Mesenchymal stem cell (in vitro differentiated cells and primary cell): ENCODE data around the gene HSPB2.

ENCODE experiments used
- DNase-seq: peaks from one replicate; pipeline ENCODE4 v3.0.0-alpha.2; 2013
- H2AFZ ChIP-seq: one replicate; pipeline ENCODE4 v1.6.1; 2013; ENCODE audit warnings: low read depth, mild to moderate bottlenecking, control low read depth, inconsistent platforms, low read length, moderate library complexity
- H2AK5ac ChIP-seq: 2 replicates; pipeline ENCODE4 v1.6.1; 2013; ENCODE audit warnings: low read length, moderate library complexity, mild to moderate bottlenecking, inconsistent platforms; ENCODE audit not compliant: severe bottlenecking
- H2BK120ac ChIP-seq: one replicate; pipeline ENCODE4 v1.6.1; 2013; ENCODE audit warnings: low read depth, mild to moderate bottlenecking, inconsistent platforms, low read length, moderate library complexity
- H2BK12ac ChIP-seq, 2 experiments: one replicate each; pipeline ENCODE4 v1.6.1; 2013; ENCODE audit warnings: inconsistent platforms in 2 of 2, low read length in 2 of 2, mild to moderate bottlenecking in 2 of 2, moderate library complexity in 2 of 2, control low read depth in 1 of 2
- H2BK15ac ChIP-seq: one replicate; pipeline ENCODE4 v1.6.1; 2013; ENCODE audit warnings: mild to moderate bottlenecking, low read depth, inconsistent platforms; ENCODE audit not compliant: poor library complexity, severe bottlenecking
- H2BK5ac ChIP-seq: 2 replicates; pipeline ENCODE4 v1.6.1; 2013; ENCODE audit warnings: low read depth, mild to moderate bottlenecking, low read length, control low read depth, inconsistent platforms; ENCODE audit not compliant: poor library complexity, severe bottlenecking
- H3K14ac ChIP-seq, 2 experiments: one replicate each; pipeline ENCODE4 v1.6.1; 2013; ENCODE audit warnings: inconsistent platforms in 2 of 2, low read length in 2 of 2, control low read depth in 1 of 2, mild to moderate bottlenecking in 1 of 2, moderate library complexity in 1 of 2
- H3K18ac ChIP-seq, 2 experiments: one replicate each; pipeline ENCODE4 v1.6.1; 2013; ENCODE audit warnings: inconsistent platforms in 2 of 2, low read length in 2 of 2, control low read depth in 1 of 2, low read depth in 1 of 2, mild to moderate bottlenecking in 1 of 2
- H3K23ac ChIP-seq, 2 experiments: one replicate each; pipeline ENCODE4 v1.6.1; 2013; ENCODE audit warnings: inconsistent platforms in 2 of 2, low read length in 2 of 2, mild to moderate bottlenecking in 2 of 2, moderate library complexity in 2 of 2, control low read depth in 1 of 2
- H3K27ac ChIP-seq: 2 replicates; pipeline ENCODE4 v1.5.1; 2013; ENCODE audit warnings: mild to moderate bottlenecking, moderate library complexity, low read length, control low read depth, inconsistent platforms; ENCODE audit not compliant: poor library complexity, severe bottlenecking
- H3K27me3 ChIP-seq, 2 experiments: 2 replicates each; pipeline versions ENCODE4 v1.6.1 to v1.7.0; 2013; ENCODE audit warnings: low read length in 2 of 2, mild to moderate bottlenecking in 2 of 2, moderate library complexity in 2 of 2, control low read depth in 1 of 2, inconsistent platforms in 1 of 2; ENCODE audit not compliant: control insufficient read depth in 1 of 2, insufficient read depth in 1 of 2
- H3K36me3 ChIP-seq, 2 experiments: 2 replicates each; pipeline versions ENCODE4 v1.6.1 to v1.7.0; 2013; ENCODE audit warnings: low read length in 2 of 2, control low read depth in 1 of 2, inconsistent platforms in 1 of 2, low read depth in 1 of 2, mild to moderate bottlenecking in 1 of 2; ENCODE audit not compliant: insufficient read depth in 2 of 2, control insufficient read depth in 1 of 2
- H3K4ac ChIP-seq, 2 experiments: one replicate each; pipeline ENCODE4 v1.6.1; 2013; ENCODE audit warnings: inconsistent platforms in 2 of 2, low read length in 2 of 2, mild to moderate bottlenecking in 2 of 2, moderate library complexity in 2 of 2, control low read depth in 1 of 2, low read depth in 1 of 2
- H3K4me1 ChIP-seq: 2 replicates; pipeline ENCODE4 v1.6.1; 2013; ENCODE audit warnings: low read depth, low read length, control low read depth; ENCODE audit not compliant: control insufficient read depth, insufficient read depth
- H3K4me2 ChIP-seq: 2 replicates; pipeline ENCODE4 v1.6.1; 2013; ENCODE audit warnings: low read length, mild to moderate bottlenecking, inconsistent platforms; ENCODE audit not compliant: poor library complexity, severe bottlenecking
- H3K4me3 ChIP-seq, 2 experiments: 2 replicates each; pipeline versions ENCODE4 v1.5.1 to v1.7.0; 2013; ENCODE audit warnings: low read length in 2 of 2, mild to moderate bottlenecking in 2 of 2, control low read depth in 1 of 2, low read depth in 1 of 2; ENCODE audit not compliant: insufficient read depth in 1 of 2
- H3K79me1 ChIP-seq: replicated peaks from 2 replicates; pipeline ENCODE4 v1.6.1; 2013; ENCODE audit warnings: mild to moderate bottlenecking, control low read depth, low read length, inconsistent platforms; ENCODE audit not compliant: poor library complexity, severe bottlenecking
- H3K9ac ChIP-seq: 2 replicates; pipeline ENCODE4 v1.7.0; 2013; ENCODE audit warnings: mild to moderate bottlenecking, low read length, moderate library complexity
- H3K9me3 ChIP-seq: 2 replicates; pipeline ENCODE4 v1.7.0; 2013; ENCODE audit warnings: mild to moderate bottlenecking, low read length; ENCODE audit not compliant: control insufficient read depth
- H4K8ac ChIP-seq: one replicate; pipeline ENCODE4 v1.6.1; 2013; ENCODE audit warnings: inconsistent platforms, mild to moderate bottlenecking, low read length, moderate library complexity
- H4K91ac ChIP-seq: one replicate; pipeline ENCODE4 v1.6.1; 2013; ENCODE audit warnings: mild to moderate bottlenecking, low read length, inconsistent platforms
- WGBS: methylation state at CpG from one replicate; pipeline ENCODE4 v1.1.7; 2013; ENCODE audit warnings: mixed read lengths; 5-methylcytosine and 5-hydroxymethylcytosine counted together

Gene HSPB2

GRCh38 chr11:111918390-111919256, 6.1 kb downstream of the HSPB2 start, which contains the start of gene C11orf52:
TSS of gene C11orf52 (plus strand) at chr11:111918913. CDS start at chr11:111918973, 60 bp downstream.
- peaks cover 4% of the 10 kb centered on the region for H3K4me1 ChIP-seq
- no peak within 1 kb of the TSS for H2AK5ac ChIP-seq
- no peak within 1 kb of the TSS for H2BK15ac ChIP-seq
- H3K18ac ChIP-seq: no peak within 1 kb of the TSS
- 65% methylated on average over 18 of the region's 19 CpGs for WGBS
- no peak within 1 kb of the TSS for H2BK5ac ChIP-seq
- no peak within 1 kb of the TSS for H2BK120ac ChIP-seq
- H4K91ac ChIP-seq: no peak within 1 kb of the TSS
- H3K9ac ChIP-seq: peak within 1 kb of the TSS; percentile 8
- H2BK12ac ChIP-seq: no peak within 1 kb of the TSS
- DNase-seq: peak; percentile 31
- no peaks in the 10 kb centered on the region for H3K9me3 ChIP-seq
- no peak within 1 kb of the TSS for H2AFZ ChIP-seq
- H3K4ac ChIP-seq: no peak within 1 kb of the TSS
- no peak within 1 kb of the TSS for H3K27ac ChIP-seq
- H3K14ac ChIP-seq: no peak within 1 kb of the TSS
- no peak within 1 kb of the TSS for H3K23ac ChIP-seq
- H4K8ac ChIP-seq: peak within 1 kb of the TSS; percentile 27
- peaks cover 0 to 11% of the 10 kb centered on the region in 2 experiments for H3K36me3 ChIP-seq
- peak within 1 kb of the TSS; percentile 46 for H3K4me2 ChIP-seq
- no peaks in the 10 kb centered on the region for H3K79me1 ChIP-seq
- no peaks in the 10 kb centered on the region for H3K27me3 ChIP-seq
- peak within 1 kb of the TSS in 1 of 2 experiments; percentile 20 for H3K4me3 ChIP-seq

- Histone ChIP-seq H2BK15ac (no peak overlapping the region), H2AK5ac (no peak overlapping the region), H3K14ac (no peak overlapping the region), H3K4me1 (peaks cover 6% of the 10 kb centered on the region), H3K27ac (no peak overlapping the region), H3K4ac (no peak overlapping the region), H2BK5ac (no peak overlapping the region), H3K79me1 (no peaks in the 10 kb centered on the region), H4K91ac (no peak overlapping the region), H2BK120ac (no peak overlapping the region), H3K23ac (no peak overlapping the region), H3K9ac (no peak overlapping the region), H3K36me3 (peaks cover 0 to 5% of the 10 kb centered on the region in 2 experiments), H3K27me3 (no peaks in the 10 kb centered on the region), H3K4me2 (no peak overlapping the region), H3K9me3 (no peaks in the 10 kb centered on the region), H3K4me3 (no peak overlapping the region), H3K18ac (no peak overlapping the region), H4K8ac (no peak overlapping the region), H2AFZ (no peak overlapping the region), H2BK12ac (no peak overlapping the region)
- WGBS: no CpG with 5 or more reads among the region's 2 CpGs
- no peak for DNase-seq
These were observed 8.4 kb downstream of the HSPB2 start for GRCh38 chr11:111920908-111921307.

GRCh38 chr11:111921541-111922230, 9.2 kb downstream of the HSPB2 start:
- H2AFZ ChIP-seq: no peak overlapping the region
- WGBS: 96% methylated on average over 7 of the region's 7 CpGs
- peaks cover 13% of the 10 kb centered on the region for H3K4me1 ChIP-seq
- no peak overlapping the region for H3K18ac ChIP-seq
- no peak overlapping the region for H4K91ac ChIP-seq
- no peak overlapping the region for H3K14ac ChIP-seq
- peak overlapping the region; percentile 93 for H3K9ac ChIP-seq
- H2AK5ac ChIP-seq: no peak overlapping the region
- DNase-seq: no peak
- H2BK15ac ChIP-seq: no peak overlapping the region
- H3K27me3 ChIP-seq: no peaks in the 10 kb centered on the region
- H2BK120ac ChIP-seq: no peak overlapping the region
- peak overlapping the region in 1 of 2 experiments; percentile 33 for H3K4ac ChIP-seq
- H3K36me3 ChIP-seq: no peaks in the 10 kb centered on the region
- H3K9me3 ChIP-seq: no peaks in the 10 kb centered on the region
- no peak overlapping the region for H4K8ac ChIP-seq
- no peak overlapping the region for H2BK12ac ChIP-seq
- no peak overlapping the region for H2BK5ac ChIP-seq
- H3K23ac ChIP-seq: no peak overlapping the region
- H3K79me1 ChIP-seq: no peaks in the 10 kb centered on the region
- H3K27ac ChIP-seq: no peak overlapping the region
- H3K4me3 ChIP-seq: no peak overlapping the region
- no peak overlapping the region for H3K4me2 ChIP-seq

GRCh38 chr11:111922803-111923202, 10.3 kb downstream of the HSPB2 start:
- WGBS: 35% methylated on average over 2 of the region's 2 CpGs
- H3K4ac ChIP-seq: no peak overlapping the region

More at GRCh38 chr11:111922803-111923202, 10.3 kb downstream of the HSPB2 start:
- H3K27me3 ChIP-seq: no peaks in the 10 kb centered on the region
- H2BK15ac ChIP-seq: no peak overlapping the region
- H3K4me3 ChIP-seq: peak overlapping the region in 1 of 2 experiments; percentile 64
- DNase-seq: peak; percentile 81
- no peak overlapping the region for H4K91ac ChIP-seq
- no peaks in the 10 kb centered on the region for H3K9me3 ChIP-seq
- H3K36me3 ChIP-seq: no peaks in the 10 kb centered on the region
- no peak overlapping the region for H3K18ac ChIP-seq
- no peak overlapping the region for H4K8ac ChIP-seq
- no peak overlapping the region for H2BK120ac ChIP-seq
- H3K27ac ChIP-seq: no peak overlapping the region
- no peak overlapping the region for H2BK12ac ChIP-seq
- H2AFZ ChIP-seq: no peak overlapping the region
- peaks cover 16% of the 10 kb centered on the region for H3K4me1 ChIP-seq
- no peak overlapping the region for H3K23ac ChIP-seq
- no peak overlapping the region for H2BK5ac ChIP-seq
- no peak overlapping the region for H3K14ac ChIP-seq
- no peaks in the 10 kb centered on the region for H3K79me1 ChIP-seq
- H3K4me2 ChIP-seq: no peak overlapping the region
- H2AK5ac ChIP-seq: no peak overlapping the region
- H3K9ac ChIP-seq: peak overlapping the region; percentile 93
